Body of pancreas (tissue), 4 donors: Measurements from ENCODE around the gene HAO1. TPM values are rescaled to one million over a fixed set of nuclear protein-coding genes. Genes with fewer than 3 reads are reported as not detected.
"Not testable (repeated sequence)": the region's sequence is repeated elsewhere in the genome, so short reads cannot be mapped to it uniquely, and the experiment has no call there.

Source experiments
- ATAC-seq: fragments of 150-250 bp; one replicate; pipeline ENCODE4 v1.9.1; 2016
- DNase-seq, 4 donors: peaks; one replicate each; pipeline ENCODE4 v3.0.0-alpha.2; 2019
- H3K27ac ChIP-seq, 4 donors: fragments of 200-600 bp; sonication (generic); 1 replicate in 3 of 4; 2 replicates in 1 of 4; pipeline versions ENCODE4 v1.5.1 to v1.6.1; 2016 to 2019; ENCODE audit warnings: mild to moderate bottlenecking in 1 of 4, mixed read lengths in 1 of 4, moderate library complexity in 1 of 4
- H3K27me3 ChIP-seq, 2 donors: fragments of 200-600 bp; sonication (generic); one replicate each; pipeline ENCODE4 v1.6.0; 2016; ENCODE audit warnings: mild to moderate bottlenecking in 1 of 2
- H3K36me3 ChIP-seq, 2 donors: fragments of 200-600 bp; sonication (generic); replicated peaks in 1 of 2; 2 replicates each; pipeline ENCODE4 v1.5.1; 2016; ENCODE audit warnings: low read depth in 2 of 2; ENCODE audit not compliant: insufficient read depth in 1 of 2
- H3K4me1 ChIP-seq: fragments of 200-600 bp; sonication (generic); one replicate; pipeline ENCODE4 v1.6.0; 2016
- H3K4me3 ChIP-seq, 2 donors: fragments of 200-600 bp; sonication (generic); 1 replicate in 1 of 2; 2 replicates in 1 of 2; pipeline ENCODE4 v1.5.1; 2016 to 2019
- H3K9me3 ChIP-seq, 3 donors: fragments of 200-600 bp; sonication (generic); 1 replicate in 2 of 3; 2 replicates in 1 of 3; pipeline ENCODE4 v1.5.1; 2016
- POLR2A ChIP-seq, 3 donors: fragments of 450-650 bp; IDR thresholded peaks; one replicate each; pipeline ENCODE4 v1.6.1; 2016; ENCODE audit warnings: antibody characterized with exemption in 3 of 3, mild to moderate bottlenecking in 2 of 3
- WGBS, 2 donors: methylation state at CpG; one replicate each; pipeline ENCODE4 v1.1.5; 2017; 5-methylcytosine and 5-hydroxymethylcytosine counted together
- intact Hi-C: fragments of 100-400 bp; cut with DNase I; formaldehyde crosslinking; loops from one replicate; pipeline ENCODE4 v1.15.1; 2023
- small RNA-seq: library from RNA; depleted of rRNA; stranded (forward); fragments of <200 nt; gene quantifications from one replicate; pipeline ENCODE3, GENCODE V24; 2016
- total RNA-seq, 2 donors: library from RNA; depleted of rRNA; stranded (reverse); fragments of >200 nt; gene quantifications; one replicate each; pipeline ENCODE4 v1.1.0, GENCODE V29; 2016
- TF ChIP-seq, protein P1 (sequence below), 7 experiments: fragments of 450-650 bp in 4 of 7; fragments of 200-600 bp in 3 of 7; sonication (generic) in 3 of 7; IDR thresholded peaks; one replicate each; pipeline ENCODE4 v1.5.1; 2016 to 2019; ENCODE audit warnings: antibody characterized with exemption in 7 of 7

Gene HAO1
- total RNA-seq, 2 donors from 2014 or later = not detected

DNA sequence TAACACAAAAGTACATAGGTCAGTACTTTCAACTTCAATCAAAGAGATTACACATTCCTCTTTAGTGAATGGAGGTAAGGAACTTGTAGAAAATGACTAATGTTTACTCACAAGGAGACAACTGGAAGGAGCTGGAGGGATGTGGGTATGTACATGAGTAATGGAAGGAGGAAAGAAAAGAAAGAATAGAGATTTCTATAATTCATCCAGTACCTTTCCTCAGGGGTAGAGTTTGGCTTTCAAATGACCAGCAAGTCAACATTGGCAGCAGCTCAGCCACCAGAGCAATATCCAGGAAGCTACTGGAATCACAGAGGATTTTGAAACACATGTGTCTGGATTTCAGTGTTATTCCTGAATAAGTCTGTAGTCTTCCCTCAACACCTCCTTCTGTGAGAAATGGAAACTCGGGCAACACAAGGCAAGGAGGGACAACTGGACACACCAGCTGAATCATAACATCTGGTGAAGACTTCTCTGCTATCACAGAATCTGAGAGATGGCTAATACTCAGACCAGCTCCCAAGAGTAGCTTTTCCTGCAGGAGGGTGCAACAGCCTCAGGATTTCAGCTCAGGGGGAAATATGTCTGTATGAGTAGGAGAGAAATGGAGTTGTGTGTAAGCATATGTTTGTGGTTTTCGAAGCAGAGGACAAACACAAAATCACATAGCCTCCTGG, 98.8 kb downstream of the HAO1 start:
- DNase-seq = no peak
- Histone ChIP-seq H3K4me1 (no peaks in the 10 kb centered on the region), H3K27me3 (no peaks in the 10 kb centered on the region), H3K36me3 (no peaks in the 10 kb centered on the region), H3K27ac (no peak overlapping the region), H3K9me3 (no peaks in the 10 kb centered on the region), H3K4me3 (no peak overlapping the region)
- intact Hi-C loops = no loop called here
- WGBS, 2 donors = 70 to 80% methylated on average over 2 of the region's 2 CpGs
- TF ChIP-seq, protein P1, sequence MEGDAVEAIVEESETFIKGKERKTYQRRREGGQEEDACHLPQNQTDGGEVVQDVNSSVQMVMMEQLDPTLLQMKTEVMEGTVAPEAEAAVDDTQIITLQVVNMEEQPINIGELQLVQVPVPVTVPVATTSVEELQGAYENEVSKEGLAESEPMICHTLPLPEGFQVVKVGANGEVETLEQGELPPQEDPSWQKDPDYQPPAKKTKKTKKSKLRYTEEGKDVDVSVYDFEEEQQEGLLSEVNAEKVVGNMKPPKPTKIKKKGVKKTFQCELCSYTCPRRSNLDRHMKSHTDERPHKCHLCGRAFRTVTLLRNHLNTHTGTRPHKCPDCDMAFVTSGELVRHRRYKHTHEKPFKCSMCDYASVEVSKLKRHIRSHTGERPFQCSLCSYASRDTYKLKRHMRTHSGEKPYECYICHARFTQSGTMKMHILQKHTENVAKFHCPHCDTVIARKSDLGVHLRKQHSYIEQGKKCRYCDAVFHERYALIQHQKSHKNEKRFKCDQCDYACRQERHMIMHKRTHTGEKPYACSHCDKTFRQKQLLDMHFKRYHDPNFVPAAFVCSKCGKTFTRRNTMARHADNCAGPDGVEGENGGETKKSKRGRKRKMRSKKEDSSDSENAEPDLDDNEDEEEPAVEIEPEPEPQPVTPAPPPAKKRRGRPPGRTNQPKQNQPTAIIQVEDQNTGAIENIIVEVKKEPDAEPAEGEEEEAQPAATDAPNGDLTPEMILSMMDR (IDR thresholded peaks at IDR 0.05) = no peak
- no peak for TF ChIP-seq POLR2A (IDR thresholded peaks at IDR 0.05)
- ATAC-seq = no peak

DNA sequence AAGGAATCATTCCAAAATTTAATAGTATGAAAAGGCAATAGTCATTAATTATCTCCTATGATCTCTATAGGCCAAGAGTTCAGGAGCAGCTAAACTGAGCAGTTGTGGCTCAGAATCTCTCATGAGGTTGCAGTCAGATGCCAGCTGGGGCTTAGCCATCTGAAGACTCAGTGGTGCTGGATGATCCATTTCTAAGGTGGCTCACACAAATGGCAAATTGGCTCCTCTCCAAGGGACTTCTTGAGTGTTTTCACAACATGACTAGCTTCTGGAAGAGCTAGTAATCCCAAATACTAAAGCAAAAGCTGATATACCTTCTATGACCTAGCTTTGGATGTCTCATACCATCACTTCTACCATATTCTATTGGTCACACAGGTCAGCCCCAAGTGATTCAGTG, 104.2 kb downstream of the HAO1 start:
- H3K9me3 ChIP-seq = no peaks in the 10 kb centered on the region
- intact Hi-C loops = no loop called here
- H3K27me3 ChIP-seq = no peaks in the 10 kb centered on the region
- no peaks in the 10 kb centered on the region for H3K4me1 ChIP-seq
- no peak for TF ChIP-seq POLR2A (IDR thresholded peaks at IDR 0.05)
- TF ChIP-seq, protein P1 (IDR thresholded peaks at IDR 0.05) = no peak
- no peak overlapping the region for H3K27ac ChIP-seq
- ATAC-seq (no peak), DNase-seq (no peak)
- no peaks in the 10 kb centered on the region for H3K36me3 ChIP-seq
- H3K4me3 ChIP-seq = no peak overlapping the region

DNA sequence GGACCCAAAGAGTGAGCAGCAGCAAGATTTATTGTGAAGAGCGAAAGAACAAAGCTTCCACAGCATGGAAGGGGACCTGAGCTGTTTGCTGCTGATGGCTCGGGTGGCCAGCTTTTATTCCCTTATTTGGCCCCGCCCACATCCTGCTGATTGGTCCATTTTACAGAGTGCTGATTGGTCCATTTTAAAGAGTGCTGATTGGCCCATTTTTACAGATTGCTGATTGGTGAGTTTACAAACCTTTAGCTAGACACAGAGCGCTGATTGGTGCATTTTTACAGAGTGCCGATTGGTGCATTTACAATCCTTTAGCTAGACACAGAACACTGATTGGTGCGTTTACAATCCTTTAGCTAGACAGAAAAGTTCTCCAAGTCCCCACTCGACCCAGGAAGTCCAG, 105.8 kb downstream of the HAO1 start:
- DNase-seq, ATAC-seq, H3K36me3 ChIP-seq, intact Hi-C loops, H3K27ac ChIP-seq, H3K4me1 ChIP-seq, H3K9me3 ChIP-seq, H3K4me3 ChIP-seq, H3K27me3 ChIP-seq: not testable (repeated sequence)
- 68 to 70% methylated on average over 7 of the region's 7 CpGs for WGBS, 2 donors

Small RNA genes lying within 50 kb of the gene (small RNA-seq; reads per million reads assigned to genes)
- gene AL021879.1 = not detected

Other genes with a start within 250 kb of the HAO1 start
- 10 to 100 TPM; 17.9 to 25.4 TPM for gene TMX4, start 79.3 kb upstream of the HAO1 start, total RNA-seq
- gene PLCB1, start 191.8 kb upstream of the HAO1 start, total RNA-seq = 10 to 100 TPM; 32.9 to 46.1 TPM